Endothelial cell of coronary artery (primary cell): ENCODE data around the gene SELENOV. TPM values are rescaled to one million over a fixed set of nuclear protein-coding genes. Genes with fewer than 3 reads are reported as not detected.

ENCODE experiments used
- total RNA-seq: library from RNA; depleted of rRNA; stranded (reverse); fragments of >200 nt; gene quantifications from 2 replicates; pipeline ENCODE4 v1.2.3, GENCODE V29; 2014

Gene SELENOV, protein sequence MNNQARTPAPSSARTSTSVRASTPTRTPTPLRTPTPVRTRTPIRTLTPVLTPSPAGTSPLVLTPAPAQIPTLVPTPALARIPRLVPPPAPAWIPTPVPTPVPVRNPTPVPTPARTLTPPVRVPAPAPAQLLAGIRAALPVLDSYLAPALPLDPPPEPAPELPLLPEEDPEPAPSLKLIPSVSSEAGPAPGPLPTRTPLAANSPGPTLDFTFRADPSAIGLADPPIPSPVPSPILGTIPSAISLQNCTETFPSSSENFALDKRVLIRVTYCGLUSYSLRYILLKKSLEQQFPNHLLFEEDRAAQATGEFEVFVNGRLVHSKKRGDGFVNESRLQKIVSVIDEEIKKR
- total RNA-seq = not detected in 2 replicates

DNA sequence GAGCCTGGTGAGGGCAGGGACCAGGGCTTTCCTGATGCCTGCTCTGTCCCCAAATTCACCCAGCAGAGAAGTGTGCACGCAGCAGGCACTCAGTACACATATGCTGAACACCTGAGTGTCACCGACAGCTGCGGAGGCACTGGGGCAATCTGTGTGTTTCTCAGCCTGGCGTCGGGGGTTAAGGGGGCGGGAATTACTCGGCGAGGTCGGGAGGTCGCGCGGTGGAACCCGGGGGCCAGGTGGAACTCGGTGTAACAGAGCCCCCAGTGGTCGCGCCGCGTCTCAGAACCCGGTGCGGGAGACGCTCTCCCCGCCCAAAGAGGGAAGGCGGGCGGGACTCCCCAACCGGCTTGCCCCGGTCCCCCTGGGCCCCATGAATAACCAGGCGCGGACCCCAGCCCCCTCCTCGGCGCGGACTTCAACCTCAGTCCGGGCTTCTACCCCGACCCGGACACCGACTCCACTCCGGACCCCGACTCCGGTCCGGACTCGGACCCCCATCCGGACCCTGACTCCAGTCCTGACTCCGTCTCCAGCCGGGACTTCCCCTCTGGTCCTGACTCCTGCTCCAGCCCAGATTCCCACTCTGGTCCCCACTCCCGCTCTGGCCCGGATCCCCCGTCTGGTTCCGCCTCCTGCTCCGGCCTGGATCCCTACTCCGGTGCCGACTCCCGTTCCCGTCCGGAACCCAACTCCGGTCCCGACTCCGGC is at the start of gene SELENOV:
Gene SELENOV, plus strand, starts transcription at position 300 of the 711 bp plus-strand sequence. Its CDS starts 74 bp downstream, at position 374.

DNA sequence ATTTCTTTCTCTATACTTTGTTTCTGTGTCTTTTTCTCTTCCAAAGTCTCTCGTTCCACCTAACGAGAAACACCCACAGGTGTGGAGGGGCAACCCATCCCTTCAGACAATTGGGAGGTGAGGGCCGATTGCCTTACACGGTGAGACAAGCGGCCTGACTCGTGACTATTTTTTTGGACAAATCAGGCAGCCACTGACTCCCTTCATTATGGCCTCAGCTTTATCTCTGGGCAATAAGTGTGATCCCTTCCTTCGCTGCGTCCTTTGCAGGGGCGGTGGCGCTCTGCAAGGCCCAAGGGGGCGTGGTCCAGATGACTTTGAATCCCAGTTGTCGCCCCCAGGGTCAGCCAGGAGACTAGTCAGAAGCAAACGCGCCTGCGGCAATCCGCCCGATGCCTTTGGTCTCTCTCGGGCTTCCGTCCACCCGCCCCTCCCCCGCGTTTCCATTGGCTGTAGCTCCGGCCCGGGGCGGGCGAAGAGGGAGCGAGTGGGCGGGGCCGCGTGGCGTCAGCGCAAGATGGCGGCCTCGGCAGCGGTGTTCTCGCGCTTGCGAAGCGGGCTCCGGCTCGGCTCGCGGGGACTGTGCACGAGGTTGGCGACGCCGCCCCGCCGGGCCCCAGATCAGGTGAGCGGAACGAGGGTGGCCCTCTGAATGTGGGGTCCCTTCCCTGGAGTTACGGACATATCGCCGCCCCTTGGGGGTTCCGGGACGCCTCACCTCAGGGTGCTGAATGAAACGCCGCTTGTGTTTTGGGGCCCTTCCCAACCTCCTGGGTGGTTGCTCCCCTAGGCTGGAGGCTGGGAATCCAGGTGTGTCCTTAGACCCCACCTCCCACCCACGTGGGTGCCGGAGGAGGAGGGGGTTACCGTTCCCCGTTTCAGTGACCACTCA is 34.4 kb upstream of the SELENOV start, which contains the start of gene TIMM50:
Gene TIMM50, plus strand, starts transcription at position 502 of the 892 bp plus-strand sequence. Its CDS starts 16 bp downstream, at position 518.

DNA sequence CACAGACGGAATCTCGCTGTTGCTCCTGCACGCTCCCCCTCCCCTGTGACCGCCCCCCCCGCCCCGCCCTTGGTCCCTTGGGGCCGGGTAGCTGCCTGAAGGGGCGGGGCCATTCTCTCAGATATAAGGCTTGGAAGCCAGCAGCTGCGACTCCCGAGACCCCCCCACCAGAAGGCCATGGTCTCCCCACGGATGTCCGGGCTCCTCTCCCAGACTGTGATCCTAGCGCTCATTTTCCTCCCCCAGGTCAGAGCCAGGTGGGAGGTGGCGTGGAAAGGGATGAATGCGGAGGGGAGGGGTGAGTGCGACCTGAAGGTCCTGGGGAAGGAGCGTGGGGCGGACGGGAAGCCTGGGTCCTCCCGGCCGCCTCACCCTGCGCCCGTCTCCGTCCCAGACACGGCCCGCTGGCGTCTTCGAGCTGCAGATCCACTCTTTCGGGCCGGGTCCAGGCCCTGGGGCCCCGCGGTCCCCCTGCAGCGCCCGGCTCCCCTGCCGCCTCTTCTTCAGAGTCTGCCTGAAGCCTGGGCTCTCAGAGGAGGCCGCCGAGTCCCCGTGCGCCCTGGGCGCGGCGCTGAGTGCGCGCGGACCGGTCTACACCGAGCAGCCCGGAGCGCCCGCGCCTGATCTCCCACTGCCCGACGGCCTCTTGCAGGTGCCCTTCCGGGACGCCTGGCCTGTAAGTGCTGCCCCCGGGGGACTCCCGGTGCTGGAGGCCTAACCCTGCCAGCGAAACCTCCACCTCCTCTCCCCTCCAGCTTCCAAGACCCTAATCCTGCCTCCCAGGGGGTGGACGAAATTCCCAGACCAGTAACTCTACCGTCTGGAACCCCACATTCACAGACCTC is 15.9 kb upstream of the SELENOV start, which contains the start of gene DLL3:
Gene DLL3, plus strand, starts transcription at position 150 of the 845 bp plus-strand sequence. Its CDS starts 28 bp downstream, at position 178.

DNA sequence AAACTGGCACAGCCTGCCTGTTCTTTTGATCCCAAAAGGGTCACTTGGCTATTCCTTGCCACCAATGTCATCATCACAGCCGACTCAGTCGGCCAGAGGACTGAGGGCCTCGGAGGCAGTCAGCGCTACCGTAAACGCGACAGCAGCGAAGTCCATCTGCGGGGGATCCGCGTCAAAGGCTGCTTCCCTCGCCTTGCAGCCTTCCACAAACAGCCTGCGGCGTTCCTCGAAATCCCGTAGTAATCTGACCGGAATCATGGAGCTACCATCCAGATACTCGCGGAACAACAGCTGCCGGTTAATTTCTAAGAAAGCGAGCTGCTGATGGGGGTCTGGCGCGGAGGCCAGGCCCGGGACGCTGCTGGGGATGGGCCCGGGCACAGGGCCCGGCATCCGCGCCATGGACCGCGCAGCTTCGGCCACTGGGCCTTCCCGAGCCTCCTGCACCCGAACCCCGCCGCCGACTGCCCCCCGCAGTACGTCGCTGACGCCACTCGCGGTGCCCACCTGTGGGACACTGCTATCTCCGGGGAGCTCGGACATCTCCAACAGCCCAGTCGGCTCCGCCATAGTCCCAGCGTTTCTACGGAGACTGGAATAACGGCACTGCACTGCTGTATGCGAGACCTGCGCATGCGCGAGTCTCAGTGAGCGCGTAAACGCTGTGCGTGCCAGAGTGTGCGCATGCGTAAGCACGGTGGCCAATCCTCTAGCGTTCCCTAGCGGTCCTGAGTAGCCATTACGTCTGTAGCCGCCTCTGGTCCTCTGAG is 17.5 kb downstream of the SELENOV start, which contains the start of gene EID2B:
Gene EID2B, minus strand, starts transcription at position 620 of the 770 bp plus-strand sequence. Its CDS starts 50 bp downstream, at position 570.

DNA sequence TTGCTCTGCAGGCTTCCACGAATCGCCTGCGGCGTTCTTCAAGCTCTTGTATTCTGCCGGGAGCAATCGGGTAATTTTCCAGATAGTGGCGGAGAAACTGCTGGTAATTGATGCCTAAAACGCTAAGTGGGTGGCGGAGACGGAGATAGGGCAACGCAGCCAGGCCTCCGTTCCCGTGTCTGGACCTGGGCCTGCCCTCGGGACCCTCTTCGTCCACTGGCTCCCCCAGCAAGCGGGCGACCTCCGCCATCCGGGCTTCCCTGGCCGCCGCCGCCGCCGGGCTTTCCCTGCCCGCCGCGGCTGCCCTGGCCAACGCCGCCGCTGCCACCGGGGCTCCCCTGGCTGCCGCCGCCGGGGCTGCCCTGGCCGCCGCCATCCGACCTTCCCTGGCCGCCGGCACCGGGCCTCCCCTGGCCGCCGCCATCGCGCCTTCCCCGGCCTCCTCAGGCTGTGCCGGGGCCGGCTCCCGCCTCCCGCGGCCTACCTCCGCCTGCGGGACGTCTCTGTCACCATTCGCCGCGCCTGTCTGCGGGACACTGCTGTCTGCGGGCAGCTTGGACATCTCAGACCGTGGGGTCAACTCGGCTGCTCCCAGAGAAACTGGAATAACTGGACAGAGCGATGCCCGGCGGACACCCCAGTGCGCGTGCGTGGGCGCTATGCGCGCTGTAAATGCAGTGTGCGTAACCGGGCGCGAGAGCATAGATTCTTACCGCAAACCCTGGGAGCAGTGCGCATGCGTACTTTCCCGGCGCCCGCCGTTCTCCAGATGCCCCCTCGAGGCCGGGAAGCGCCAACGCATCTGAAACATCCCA is 24.8 kb downstream of the SELENOV start, which contains the start of gene EID2:
Gene EID2, minus strand, starts transcription at position 644 of the 815 bp plus-strand sequence. Its CDS starts 82 bp downstream, at position 562.

Other genes starting within 250 kb of the SELENOV start
- not detected in 2 replicates for gene IFNL2, start 246.7 kb upstream of the SELENOV start, total RNA-seq
- gene IFNL1, start 218.7 kb upstream of the SELENOV start, total RNA-seq = not detected in 2 replicates
- gene LRFN1, start 194.3 kb upstream of the SELENOV start, total RNA-seq = 0.18 and 0.19 TPM in 2 replicates
- 13.7 and 28.2 TPM in 2 replicates for gene GMFG, start 179.1 kb upstream of the SELENOV start, total RNA-seq
- gene SAMD4B, start 172.7 kb upstream of the SELENOV start, total RNA-seq = 30.9 and 37.5 TPM in 2 replicates
- 35.8 and 45.0 TPM in 2 replicates for gene PAF1, start 124.0 kb upstream of the SELENOV start, total RNA-seq
- 9.7 and 12.4 TPM in 2 replicates for gene MED29, start 123.8 kb upstream of the SELENOV start, total RNA-seq
- 0.27 and 0.56 TPM in 2 replicates for gene ZFP36, start 108.3 kb upstream of the SELENOV start, total RNA-seq
- 17.5 and 21.0 TPM in 2 replicates for gene PLEKHG2, start 102.5 kb upstream of the SELENOV start, total RNA-seq
- gene RPS16, start 79.2 kb upstream of the SELENOV start, total RNA-seq = 106 and 208 TPM in 2 replicates
- gene SUPT5H, start 69.6 kb upstream of the SELENOV start, total RNA-seq = 63.1 and 65.6 TPM in 2 replicates
- gene TIMM50, start 34.3 kb upstream of the SELENOV start, total RNA-seq = 57.4 and 77.4 TPM in 2 replicates
- 0.19 and 0.63 TPM in 2 replicates for gene DLL3, start 16.2 kb upstream of the SELENOV start, total RNA-seq
- gene EID2B, start 17.7 kb downstream of the SELENOV start, total RNA-seq = 3.0 and 3.1 TPM in 2 replicates
- gene EID2, start 25.0 kb downstream of the SELENOV start, total RNA-seq = 15.8 and 16.3 TPM in 2 replicates
- not detected in 2 replicates for gene LGALS13, start 87.4 kb downstream of the SELENOV start, total RNA-seq
- not detected in 2 replicates for gene LGALS16, start 140.8 kb downstream of the SELENOV start, total RNA-seq
- gene LGALS14, start 189.3 kb downstream of the SELENOV start, total RNA-seq = not detected in 2 replicates
- not detected in 2 replicates for gene CLC, start 222.9 kb downstream of the SELENOV start, total RNA-seq